HG03175 (cell line): ENCODE measurements around the gene CTAG1A.
"Not testable (repeated sequence)": the region's sequence is repeated elsewhere in the genome, so short reads cannot be mapped to it uniquely, and the experiment has no call there.

Experiments used
- ATAC-seq: cut with Tn5 transposase; IDR thresholded peaks from one replicate; pipeline ENCODE4 v1.9.1; 2021; ENCODE audit warnings: mild to moderate bottlenecking, moderate library complexity; ENCODE audit not compliant: unreplicated experiment

CTAG1A gene

DNA sequence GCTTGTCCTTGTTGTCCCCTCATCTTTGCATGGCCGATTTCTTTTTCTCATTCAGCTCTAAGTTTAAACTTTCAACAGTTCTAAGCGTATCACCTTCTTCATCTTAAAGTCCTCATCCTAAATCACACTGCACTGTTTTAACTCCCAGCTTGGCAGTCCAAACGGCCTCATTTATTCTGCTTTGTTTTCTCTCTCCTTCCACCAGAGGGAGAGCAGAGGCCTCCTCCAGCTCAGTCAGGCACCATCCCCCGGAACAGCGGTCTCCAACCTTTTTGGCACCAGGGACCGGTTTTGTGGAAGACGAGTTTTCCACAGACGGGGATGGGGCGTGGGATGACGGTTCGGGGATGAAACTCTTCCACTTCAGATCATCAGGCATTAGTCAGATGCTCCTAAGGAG is 14.6 kb upstream of the CTAG1A start:
- ATAC-seq = not testable (repeated sequence)

DNA sequence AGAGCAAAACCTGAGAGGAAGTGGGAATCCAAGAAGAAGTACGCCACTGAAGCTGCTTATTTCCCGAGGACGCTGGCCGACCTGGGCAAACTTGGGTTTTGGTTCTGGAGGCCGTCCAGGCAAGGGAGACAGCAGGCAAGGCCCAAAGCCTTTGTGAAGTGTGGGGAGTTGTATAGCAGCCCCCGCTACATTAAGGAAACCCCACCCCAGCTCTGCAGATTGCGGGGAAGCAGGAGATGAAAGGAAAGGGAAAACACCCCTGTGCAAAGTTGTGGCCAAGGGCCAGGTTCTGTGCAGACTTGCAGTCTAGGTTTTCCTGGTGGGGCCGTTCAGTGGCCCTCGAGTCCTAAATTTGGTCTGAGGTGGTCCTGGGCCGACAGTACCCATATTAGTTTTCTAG is 11.9 kb upstream of the CTAG1A start:
- ATAC-seq = not testable (repeated sequence)

DNA sequence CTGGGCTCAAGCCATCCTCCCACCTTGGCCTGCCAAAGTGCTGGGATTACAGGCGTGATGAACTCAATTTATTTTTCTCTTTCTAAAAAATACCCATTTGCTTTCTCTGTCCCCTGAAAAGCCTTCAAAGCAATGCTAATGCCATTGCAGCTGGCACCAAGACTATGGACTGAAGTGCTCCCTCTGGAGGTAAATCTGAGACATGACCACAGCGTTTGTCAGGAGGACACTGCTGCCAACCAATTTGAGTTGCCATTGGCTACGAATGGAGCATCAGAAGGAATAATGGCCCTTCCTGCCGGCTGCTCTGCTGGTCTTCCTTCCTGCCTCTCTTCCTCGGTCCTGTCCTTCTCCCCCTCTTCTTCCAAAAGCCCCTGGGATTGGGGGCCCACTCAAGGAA is 9.9 kb upstream of the CTAG1A start:
- not testable (repeated sequence) for ATAC-seq

DNA sequence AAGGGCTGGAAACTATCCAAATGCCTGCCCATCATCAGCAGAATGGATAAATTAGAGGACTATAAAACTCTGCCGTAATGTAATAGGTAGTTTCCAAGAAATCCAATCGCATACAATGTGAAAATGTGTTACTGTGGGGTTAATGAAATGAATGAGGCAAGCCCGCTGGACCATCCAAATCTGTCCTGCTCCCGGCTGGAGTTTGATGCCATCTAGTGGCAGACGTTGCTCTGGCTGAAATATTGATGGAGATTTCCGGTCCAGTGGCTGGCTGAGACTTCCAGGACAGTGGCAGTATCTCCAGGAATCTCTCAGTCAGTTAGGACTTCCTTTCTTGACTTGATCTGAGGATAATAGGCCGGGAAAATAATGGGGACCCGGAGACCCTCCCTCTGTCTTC is 1.9 kb upstream of the CTAG1A start:
- ATAC-seq = not testable (repeated sequence)

DNA sequence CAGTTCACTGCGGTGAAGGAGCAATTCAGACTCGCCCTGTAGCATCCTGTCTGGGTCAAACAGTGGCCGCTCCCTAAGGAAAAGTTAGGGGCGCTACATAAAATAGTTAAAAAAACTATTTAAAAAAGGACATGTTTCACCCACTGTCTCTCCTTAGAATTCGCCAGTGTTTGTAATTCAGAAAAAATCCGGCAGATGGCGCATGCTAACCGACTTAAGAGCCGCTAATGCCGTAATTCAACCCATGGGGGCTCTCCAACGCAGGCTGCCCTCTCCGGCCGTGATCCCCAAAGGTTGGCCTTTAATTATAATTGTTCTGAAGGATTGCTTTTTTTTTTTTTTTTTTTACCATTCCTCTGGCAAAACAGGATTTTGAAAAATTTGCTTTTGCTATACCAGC is 5.5 kb downstream of the CTAG1A start:
- not testable (repeated sequence) for ATAC-seq

DNA sequence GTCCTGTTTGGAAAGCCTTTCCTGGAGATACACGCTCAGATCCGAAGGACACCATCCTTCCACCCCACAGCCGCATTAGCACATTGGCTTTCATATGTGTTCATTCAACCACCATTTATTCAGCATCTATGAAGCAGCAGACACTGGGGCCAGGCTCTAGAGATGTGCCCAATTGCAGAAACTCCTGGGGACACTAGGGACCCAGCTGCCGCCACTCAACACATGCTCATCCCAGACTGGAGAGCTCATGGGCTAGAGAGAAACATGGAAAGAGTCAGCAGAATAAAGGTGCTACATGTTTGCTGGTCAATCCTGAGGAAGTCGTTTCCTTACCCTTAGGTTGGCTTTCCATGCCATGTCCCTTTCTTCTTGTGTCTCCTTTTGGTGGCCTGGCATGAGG is 7.6 kb downstream of the CTAG1A start:
- ATAC-seq = no peak

DNA sequence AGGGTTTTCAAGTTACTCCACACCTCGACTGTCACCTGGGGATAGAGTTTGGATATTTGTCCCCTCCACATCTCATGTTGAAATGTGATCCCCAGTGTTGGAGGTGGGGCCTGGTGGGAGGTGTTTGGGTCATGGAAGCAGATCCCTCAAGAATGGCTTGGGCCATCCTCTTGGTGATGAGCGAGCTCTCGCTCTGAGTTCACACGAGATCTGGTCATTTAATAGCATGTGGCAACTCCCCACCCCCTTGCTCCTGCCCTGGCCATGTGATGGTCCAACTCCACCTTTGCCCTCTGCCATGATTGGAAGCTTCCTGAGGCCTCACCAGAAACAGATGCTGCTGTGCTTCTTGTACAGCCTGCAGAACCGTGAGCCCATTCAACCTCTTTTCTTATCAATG is 8.3 kb downstream of the CTAG1A start:
- ATAC-seq = no peak

DNA sequence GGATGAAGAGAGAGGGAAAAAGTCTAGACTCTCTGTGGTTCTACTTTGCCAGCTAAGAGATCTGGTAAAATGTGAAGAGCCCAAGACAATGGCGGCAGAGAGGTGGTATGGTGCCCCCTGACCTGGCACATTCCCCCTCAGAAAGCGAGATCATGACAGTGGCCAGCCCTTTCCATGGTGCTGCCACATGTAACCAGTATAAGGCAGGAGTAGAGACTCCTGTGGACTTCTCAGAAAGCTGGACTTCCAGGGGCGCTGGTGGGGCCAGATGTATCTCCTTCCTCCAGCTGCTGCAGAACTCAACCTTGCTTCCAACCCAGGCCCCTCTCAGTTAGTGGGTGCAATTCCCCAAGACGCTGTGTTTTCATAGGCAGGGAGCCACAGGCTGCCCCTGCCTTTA is 9.6 kb downstream of the CTAG1A start:
- no peak for ATAC-seq

DNA sequence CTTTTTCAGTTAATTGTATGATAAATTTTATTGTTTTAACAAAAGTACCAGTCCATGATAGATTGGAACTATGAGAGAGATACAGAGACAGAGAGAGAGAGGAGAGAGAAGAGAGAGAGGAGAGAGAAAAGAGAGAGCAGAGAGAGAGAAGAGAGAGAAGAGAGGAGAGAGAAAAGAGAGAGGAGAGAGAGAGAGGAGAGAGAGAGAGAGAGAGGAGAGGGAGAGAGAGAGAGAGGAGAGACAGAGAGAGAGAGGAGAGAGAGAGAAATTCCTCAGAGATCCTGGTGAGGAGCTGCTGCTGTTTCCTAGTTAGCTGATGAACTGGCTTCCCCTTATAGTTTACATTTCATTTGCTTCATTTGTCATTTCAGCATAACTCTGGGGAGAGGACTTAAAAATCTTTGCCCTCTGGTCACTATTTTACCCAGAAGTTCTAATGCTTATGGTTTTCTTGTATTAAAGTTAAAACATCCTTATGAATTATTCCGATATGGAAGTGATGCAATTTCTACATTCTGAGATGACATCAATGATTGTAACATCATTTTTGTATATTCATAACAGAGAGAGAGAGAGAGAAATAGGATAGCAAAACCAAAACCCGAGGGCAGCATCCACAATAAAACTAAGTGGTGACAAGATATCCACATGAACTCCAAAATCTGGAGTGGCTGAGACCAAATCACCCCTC is 10.8 kb downstream of the CTAG1A start:
- no peak for ATAC-seq

DNA sequence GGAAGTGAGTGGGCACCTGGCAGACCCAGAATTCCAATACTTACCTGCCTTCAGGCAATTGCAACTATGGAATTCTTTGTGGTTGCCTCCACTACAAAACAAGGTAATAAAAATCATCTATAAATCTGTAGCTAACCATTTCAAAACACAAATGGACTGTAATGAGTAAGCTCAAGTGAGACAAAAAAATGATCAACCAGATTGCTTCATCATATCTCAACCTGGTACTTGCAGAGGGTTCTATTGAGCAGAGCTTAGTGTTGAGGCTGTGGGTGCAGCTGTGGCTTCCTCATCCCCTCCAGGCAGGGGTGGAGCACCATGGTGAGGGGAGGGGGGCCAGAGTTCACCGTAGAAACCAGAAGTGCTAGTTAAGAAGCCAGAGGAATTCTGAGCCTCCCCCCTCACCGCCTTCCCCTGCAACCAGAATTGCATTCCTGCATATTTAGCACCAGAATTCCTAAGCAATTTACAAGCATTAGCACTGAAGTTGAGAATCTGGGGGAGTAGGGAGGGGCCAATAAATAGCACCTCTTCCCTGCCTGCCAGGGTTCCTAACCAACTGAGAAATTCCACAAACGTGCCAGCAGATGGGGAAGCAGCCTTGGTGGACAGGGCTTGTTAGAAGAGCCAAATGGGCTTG is 11.5 kb downstream of the CTAG1A start:
- ATAC-seq = no peak

DNA sequence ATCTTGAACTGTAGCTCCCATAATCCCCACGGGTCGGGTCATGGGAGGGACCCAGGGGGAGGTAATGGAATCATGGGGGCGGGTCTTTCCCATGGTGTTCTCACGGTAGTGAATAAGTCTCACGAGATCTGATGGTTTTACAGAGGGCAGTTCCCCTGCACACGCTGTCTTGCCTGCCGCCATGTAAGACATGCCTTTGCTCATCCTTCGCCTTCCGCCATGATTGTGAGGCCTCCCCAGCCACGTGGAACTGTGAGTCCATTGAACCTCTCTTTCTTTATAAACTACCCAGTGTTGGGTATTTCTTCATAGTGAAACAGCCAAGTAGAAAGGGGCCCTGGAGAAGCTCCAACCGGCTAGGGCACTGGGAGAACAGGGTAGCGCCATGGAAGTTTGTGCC is 12.3 kb downstream of the CTAG1A start:
- ATAC-seq = no peak

DNA sequence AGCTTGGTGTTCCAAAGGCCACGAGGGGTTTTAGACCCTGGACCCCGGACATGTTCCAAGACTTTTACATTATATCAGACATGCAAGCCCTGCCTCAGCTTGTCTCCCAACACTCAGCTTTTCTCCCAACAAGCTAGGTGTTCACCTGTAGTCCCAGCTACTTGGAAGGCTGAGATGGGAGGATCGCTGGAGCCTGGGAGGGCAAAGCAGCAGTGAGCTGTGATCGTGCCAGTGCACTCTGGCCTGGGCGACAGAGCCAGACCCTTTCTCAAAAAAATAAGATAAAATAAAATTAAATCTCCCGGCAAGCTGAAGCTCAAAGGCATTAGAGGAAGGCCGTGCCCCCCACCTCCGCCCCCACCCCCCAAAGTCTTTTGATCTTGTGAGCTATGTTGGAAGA is 13.7 kb downstream of the CTAG1A start:
- no peak for ATAC-seq

DNA sequence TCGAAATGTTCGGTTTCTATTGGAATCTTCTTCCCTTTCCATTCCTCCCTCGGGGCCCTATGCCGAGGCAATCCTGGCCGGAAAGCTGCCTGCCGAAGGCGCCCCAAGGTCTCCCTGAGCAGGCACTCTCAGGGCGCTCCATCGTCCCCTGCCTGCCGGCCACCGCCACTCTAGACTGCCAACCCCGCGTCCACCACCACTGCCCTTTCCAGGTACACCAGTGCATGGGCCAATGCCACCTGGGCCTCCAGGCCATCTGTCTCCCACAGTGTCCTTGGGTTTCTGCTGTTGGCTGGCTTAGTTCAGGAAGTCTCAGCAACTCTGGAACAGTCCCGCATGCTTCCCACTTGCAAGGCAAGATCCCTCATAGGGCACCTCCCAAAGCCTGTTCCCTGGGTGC is 14.6 kb downstream of the CTAG1A start:
- no peak for ATAC-seq

DNA sequence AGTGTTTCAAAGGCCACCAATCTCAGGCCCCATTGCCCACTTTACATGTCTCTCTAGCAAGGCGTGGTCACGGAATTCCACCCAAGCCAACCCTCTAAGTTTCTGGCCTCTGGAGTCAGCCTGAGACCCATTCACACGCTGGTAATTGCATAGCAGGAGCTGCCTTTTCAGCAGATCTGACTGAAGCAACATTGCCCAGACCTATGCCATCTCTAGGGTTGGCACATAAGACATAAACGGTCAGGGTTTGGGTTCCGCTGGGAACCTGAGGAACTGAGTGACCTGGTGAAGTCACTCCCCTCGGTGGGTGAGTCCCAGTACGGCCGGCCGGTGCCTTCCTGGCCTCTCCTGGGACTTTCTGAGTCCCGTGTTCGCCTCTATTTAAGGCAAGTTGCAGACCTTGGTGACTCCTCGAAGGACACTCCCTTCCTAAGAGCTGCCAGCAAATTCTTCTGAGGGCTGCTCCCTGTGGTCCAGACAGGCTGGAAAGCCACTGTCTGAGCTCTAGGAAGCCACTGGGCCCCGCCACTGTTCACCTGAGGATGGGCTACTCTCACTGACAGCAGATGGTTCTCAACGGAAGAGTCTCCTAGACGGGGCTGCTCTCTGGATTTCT is 15.9 kb downstream of the CTAG1A start:
- ATAC-seq = no peak

DNA sequence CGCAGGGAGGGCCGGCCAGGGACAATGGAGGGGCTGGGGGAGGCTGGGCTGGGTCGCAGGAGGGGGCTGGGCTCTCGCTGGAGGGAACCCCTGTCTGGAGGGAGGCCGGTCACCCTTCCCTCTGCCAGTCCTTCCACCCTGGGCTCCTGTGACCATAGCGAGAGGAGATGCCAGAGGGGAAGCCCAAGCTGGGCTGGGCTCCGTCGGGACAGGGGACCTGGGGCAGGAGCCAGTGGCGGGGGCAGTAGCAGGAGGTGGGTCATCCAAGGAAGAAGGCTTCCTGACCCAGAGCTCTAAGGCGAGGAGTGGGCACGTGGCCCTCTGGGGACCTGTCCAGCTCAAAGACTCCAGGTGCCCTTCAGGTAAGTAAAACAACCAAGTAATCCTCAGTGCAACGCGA is 17.3 kb downstream of the CTAG1A start:
- no peak for ATAC-seq

DNA sequence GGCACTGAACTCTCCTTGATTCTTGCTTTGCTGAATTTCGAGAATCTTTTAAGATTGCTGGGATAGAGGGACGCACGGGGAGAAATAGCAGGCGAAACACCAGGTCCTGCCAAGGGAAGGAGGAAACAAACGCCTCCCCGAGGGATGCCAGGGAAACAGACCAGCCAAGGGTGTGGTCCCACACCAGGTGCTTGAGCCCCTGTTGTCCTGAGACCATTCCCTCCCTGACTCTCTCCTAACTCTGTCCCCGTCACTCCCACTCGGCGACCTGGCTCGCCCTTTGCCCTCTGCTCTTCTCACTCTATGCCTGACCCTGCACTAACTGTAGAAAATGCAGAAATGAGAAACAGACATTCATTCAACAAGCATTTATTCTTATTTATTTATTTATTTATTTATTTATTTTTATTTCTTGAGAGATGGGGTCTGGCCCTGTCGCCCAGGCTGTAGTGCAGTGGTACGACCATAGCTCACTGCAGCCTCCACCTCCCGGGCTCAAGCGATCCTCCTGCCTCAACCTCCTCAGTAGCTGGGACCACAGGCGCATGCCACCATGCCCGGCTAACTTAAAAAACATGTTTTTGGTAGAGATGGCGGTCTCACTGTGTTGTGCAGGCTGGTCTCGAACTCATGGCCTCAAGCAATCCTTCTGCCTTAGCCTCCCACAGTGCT is 18.0 kb downstream of the CTAG1A start:
- no peak for ATAC-seq

DNA sequence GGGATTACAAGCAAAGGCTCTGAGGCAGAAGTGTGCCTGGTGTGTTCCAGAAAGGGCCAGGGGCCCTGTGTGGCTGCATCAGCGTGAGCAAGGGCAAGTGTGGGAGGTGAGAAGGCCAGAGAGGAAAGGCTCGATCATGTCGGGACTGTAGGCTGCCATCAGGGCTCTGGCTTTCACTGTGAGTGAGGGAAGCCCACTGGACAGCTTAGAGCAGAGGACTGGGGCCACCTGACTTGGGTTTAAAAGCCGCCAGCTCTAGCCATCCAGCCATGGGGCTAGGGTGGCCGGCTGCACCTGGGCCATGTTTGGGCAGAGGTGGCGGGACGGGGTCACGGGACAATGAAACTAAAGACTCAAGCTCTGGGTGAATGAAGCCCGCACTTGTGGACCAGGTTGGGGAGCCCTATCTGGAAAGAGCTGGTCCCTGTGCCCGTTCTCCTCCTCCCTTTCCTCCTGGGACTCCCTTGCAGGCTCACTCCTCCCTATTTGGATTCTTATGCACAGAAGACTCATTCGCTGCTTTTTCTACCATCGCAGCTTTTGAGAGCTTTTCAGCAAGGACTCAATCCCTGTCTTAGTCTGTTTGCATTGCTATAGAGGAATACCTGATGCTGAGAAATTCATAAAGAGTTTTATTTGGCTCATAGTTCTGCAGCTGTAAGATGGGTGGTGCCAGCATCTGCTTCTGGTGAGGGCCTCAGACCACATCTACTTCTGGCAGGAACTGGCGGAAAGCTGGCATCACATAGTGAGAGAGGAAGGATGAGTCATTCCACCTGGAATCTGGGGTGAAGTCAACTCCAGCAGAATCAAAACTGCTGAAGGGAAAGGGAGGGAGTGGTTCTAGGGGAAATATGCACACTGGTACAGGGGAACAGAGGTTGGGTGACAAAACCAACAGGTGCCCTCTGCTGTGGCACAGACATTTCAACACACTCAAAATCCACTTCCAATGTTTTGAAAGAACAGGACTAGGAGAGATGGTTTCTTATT is 18.8 kb downstream of the CTAG1A start:
- no peak for ATAC-seq

DNA sequence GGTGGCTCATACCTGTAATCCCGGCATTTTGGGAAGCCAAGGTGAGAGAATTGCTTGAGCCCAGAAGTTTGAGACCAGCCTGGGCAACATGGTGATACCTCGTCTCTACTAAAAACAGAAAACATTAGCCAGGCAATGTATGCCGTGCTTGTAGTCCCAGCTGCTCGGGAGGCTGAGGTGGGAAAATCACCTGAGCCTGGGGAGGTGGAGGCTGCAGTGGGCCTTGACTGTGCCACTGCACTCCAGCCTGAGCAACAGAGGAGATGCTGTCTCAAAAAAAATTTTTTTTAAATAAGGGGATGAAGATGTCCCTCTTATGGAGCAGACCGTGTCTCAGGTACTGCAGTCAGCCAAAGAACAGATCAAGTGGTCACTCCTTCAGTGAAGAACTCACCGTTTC is 20.6 kb downstream of the CTAG1A start:
- ATAC-seq = no peak

DNA sequence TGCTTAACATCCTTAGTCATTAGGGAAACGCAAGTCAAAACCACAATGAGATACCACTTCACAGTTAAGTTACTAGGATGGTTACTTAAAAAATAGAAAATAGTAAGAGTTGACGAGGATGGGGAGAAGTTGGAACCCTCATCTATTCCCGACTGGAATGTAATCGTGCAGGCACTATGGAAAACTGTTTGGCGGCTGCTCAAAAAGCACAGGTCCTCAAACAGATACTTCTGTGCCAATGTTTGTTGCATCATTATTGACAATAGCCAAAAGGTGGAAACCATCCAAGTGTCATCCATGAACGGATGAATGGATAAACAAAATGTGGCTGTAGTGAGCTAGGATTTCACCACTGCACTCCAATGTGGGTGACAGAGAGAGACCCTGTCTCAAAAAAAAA is 22.4 kb downstream of the CTAG1A start:
- ATAC-seq = no peak

DNA sequence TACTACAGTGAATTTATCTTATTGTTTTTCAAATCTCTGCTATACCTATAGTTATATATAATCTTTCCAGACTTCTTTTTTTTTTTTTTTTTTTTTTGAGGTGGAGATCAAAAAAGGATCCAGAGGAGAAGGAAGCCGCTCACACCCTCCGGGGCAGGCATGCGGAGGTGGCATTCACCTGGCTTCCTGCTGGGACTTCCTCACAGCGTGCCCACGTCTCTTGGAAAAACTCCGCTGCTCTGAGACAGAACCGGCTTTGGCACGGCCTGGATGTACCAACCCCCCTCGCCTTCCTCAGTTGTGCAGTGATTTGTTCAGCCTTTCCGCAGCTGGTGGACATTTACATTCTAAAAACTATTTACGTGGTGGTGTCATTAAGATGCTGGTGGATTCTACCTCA is 23.0 kb downstream of the CTAG1A start:
- ATAC-seq = not testable (repeated sequence)

DNA sequence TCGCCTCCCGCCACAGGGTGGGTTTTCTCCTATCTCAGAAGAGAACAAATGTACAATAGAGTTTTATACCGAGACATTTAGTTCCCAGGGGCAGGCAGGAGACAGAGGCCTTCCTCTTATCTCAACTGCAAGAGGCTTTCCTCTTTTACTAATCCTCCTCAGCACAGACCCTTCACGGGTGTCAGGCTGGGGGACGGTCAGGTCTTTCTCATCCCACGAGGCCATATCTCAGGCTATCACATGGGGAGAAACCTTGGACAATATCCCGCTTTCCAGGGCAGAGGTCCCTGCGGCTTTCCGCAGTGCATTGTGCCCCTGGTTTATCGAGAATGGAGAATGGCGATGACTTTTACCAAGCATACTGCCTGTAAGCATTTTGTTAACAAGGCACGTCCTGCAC is 23.9 kb downstream of the CTAG1A start:
- ATAC-seq = not testable (repeated sequence)
